EL (cell line): ENCODE measurements around the gene CENPP.
A peak's percentile ranks its signal among the peaks of the same experiment; 100 is the strongest.
"Not testable (repeated sequence)": the region's sequence is repeated elsewhere in the genome, so short reads cannot be mapped to it uniquely, and the experiment has no call there.

Experiments
- DNase-seq: peaks from one replicate; pipeline ENCODE4 v3.0.0-alpha.2; 2016

CENPP gene

DNA sequence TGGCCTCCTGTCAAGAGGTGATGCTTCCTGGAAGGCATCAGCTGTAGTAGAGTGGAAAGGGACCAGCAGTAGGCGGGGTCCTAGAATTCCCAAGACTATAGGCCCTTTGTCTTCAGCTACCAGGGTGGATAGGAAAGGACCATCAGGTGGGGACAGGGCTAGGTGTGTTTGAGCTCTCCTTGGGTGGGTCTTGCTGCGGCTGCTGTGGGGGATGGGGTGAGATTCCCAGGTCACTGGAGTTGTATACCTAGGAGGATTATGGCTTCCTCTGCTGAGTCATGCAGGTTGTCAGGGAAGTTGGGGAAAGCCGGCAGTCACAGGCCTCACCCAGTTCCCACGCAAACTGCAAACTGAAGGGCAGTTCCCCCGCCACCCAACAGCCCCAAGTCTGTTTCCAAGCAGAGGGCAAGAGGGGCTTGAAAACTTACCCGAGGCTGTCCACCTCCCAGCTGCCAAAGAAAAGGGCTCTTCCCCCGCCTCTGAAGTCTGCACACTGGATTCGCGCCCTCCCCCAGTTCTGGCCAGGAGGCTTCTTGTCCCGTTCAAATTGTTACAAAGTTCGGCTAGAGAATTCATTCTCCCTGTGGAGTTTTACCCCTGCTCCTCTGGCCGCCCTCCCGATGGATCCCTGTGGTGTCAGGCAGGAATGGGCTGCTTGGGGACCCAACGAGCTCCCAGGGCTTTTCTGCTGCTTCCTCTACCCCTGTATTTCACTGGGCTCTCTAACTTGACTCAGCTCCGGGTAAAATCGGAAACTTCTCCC lies 233.0 kb downstream of the CENPP start:
- DNase-seq = no peak

DNA sequence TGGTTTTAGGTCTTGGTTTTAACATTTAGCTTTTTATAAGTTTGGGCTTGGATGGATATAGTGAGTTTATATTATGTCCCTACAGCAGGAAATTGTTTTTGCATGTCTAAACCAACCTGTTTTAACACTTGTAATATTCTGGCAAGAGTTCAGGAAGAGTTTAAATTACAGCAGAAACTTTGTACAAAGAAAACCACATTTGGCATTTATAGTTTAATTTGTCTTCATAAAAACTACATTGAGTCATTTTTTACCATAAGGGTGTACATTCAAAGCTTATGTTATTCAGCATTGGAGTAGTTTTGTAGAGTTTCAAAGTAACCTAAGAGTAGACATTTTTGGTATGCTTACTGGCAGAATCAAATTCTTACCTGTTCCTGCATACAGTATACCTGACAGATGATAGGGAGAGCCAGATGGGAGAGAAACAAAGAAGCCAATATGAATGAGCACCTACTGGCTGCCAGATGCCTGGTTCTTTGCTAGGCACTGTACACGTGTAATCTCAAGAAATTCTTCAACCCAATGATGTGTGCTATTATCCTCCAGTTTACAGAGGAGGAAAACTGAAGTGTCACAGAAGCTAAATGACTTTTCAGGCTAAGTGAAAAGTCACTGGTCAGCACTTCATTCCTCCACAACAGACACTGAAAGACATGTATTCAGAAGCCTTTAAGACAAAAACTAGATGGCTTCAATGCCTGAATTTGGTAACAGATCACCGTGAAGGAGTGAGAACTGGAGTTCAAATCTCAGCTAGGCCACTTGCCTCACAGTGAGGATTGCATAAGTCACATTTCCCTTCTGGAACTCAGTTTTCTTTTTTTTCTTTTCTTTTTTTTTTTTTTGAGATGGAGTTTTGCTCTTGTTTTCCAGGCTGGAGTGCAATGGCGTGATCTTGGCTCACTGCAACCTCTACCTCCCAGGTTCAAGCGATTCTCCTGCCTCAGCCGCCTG lies 235.9 kb downstream of the CENPP start:
- DNase-seq = peak; percentile 32

DNA sequence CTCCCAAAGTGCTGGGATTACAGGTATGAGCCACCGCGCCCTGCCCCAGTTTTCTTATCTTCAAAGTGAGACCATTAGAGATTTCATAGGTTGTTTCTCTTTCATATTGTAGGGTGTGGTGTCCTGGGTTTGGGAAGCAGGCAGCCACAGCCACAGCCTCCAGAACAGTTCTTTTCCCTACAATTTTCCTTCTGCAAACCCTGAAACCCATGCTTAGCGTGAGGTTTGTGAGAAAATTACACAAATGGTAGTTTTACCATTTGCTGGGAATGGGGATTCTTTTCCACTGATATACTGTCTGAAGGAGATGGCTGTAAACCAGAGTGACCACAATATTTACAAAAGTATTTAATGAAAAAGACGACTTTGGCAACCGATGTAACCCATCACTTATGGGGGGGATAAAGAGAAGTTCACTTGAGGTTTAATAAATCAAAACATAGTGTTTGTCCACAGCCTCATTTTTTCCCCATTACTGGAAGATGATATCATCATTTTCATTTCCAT lies 236.8 kb downstream of the CENPP start:
- DNase-seq = peak; percentile 68

DNA sequence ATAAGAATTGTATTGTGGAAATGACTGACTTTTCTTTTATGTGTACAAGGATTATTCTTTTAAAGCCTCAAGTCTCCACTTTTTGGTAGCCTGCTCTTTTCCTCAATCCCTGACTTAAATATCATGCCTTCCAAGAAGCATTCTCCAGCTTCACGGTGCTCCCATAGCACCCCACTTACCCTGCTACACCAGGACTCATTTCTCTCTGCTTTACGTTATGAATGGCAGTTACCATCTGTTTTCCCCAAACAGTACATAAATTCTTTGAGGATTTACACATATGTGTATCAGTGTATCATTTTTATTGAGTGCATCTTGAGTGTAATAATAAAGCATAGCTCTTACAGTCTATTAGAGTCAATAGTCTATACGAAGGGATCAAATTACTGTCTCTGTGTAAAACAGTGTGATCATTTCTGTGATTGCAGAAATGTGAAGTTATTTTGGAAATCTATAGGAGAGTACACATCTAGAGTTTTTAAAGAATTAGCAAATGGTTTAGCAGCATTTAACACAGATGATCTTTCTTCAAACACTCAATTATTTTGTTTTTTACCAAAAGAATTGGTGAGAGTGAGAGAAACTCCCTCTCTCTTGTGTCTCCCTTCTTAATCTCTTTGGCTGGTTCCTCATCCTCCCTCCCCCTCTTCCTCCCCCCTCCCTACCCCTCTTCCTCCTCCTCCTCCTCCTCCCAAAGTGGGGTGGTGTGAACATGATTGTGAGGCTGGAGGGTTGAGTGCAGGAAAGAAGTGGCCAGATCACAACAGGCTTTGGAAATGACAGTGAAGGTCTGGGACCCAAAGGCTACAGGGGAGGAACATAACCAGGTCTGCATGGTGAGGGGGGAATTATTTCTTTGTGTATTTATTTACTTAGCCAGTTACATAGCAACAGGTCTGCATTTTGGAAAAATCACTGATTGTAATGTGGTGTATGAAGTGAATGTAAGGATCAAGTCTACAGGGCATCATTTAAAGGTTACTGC lies 237.7 kb downstream of the CENPP start:
- DNase-seq = no peak

DNA sequence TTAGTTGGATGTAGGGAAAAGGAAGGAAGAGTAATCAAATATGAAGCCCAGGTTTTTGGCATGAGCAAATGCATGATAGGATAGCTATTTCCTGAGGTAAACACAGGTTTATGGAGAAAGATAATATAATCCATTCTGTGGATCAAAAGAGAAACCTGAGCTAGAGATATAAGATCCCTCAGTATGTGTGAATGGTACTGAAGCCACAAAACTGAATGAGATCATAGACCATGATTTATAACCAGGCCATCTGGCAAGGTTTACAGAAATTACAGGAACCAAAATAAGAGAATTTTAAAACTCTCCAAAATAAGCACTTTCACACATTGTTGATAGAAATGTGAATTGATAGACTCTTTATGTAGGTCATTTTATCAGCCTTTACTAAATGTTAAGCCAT lies 238.8 kb downstream of the CENPP start:
- DNase-seq = peak; percentile 10

DNA sequence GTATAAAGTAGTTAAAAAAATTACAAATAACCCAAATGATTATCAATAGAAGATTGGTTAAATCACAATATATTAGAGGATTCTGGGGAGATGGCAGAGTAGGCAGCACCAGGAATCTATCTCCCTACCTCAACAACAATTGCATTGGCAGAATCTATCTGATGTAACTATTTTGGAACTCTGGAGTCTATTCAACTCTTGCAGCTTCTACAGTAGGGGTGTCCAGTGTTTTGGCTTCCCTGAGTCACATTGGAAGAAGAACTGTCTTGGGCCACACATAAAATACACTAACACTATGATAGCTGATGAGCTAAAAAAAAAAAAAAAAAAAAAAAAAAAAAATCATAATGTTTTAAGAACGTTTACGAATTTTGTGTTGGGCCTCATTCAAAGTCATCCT lies 239.2 kb downstream of the CENPP start:
- no peak for DNase-seq

DNA sequence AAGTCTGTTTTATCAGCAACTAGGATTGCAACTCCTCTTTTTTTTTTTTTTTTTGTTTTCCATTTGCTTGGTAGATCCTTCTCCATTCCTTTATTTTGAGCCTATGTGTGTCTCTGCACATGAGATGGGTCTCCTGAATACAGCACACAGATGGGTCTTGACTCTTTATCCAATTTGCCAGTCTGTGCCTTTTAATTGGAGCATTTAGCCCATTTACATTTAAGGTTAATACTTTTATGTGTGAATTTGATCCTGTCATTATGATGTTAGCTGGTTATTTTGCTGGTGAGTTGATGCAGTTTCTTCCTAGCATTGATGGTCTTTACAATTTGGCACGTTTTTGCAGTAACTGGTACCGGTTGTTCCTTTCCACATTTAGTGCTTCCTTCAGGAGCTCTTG lies 246.1 kb downstream of the CENPP start:
- DNase-seq = not testable (repeated sequence)

DNA sequence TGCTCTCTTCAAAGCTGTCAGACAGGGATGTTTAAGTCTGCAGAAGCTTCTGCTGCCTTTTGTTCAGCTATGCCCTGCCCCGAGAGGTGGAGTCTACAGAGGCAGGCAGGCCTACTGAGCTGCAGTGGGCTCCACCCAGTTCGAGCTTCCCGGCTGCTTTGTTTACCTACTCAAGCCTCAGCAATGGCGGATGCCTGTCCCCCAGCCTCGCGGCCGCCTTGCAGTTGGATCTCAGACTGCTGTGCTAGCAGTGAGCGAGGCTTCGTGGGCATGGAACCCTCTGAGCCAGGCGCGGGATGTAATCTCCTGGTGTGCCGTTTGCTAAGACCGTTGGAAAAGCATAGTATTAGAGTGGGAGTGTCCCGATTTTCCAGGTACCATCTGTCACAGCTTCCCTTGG lies 247.9 kb downstream of the CENPP start:
- DNase-seq = not testable (repeated sequence)

DNA sequence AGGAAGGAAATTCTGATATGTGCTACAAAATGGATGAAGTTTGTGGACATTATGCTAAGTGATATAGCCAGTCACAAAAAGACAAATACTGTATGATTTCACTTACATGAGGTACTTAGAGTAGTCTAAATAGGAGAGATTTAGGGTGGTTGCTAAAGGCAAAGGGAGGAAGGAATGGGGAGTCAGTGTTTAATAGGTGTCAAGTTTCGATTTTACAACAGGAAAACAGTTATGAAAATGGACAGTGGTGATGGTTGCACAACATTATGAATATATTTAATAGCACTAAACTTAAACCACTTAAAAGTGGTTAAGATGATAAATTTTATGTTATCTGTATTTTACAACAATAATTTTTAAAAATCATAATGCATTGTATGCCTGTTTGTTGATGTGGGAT lies 250.4 kb downstream of the CENPP start:
- DNase-seq = no peak

DNA sequence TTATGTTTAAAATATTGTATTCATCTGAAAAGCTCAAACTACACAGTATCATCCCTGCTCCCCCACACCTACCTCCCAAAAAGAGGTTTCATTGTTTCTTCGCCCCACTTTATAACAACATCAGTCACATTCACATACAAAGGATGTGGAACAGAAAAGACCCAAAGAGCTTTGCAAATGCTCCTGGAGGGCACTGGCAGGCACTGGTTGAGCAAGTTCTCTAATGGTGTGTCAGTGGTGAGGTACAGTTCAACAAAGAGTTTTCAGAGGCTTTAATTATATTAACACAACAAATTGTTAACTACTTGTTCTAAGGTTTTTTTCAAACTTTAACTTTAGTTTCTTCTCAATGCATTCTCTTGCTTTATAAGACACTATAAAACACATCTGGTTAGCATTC lies 264.2 kb downstream of the CENPP start:
- DNase-seq = no peak

DNA sequence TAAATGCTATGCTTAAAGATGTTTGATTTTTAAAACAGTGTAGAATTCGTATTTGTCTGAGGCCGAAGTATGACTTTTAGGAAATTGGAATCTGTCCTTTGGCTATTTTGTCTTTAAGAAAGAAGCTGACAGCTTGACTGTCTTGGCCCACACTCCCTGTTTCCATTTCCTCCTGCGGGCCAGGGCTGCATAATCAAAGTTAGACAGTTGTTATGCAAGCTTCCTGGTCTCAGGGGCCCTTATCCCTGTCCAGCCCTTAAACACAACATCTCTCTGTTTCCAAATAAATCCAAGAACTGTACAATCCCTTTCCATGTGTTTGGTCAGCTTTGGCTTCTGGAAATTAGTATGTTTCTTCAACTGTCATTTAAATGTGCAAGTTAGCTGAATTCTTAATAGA lies 264.6 kb downstream of the CENPP start:
- no peak for DNase-seq

DNA sequence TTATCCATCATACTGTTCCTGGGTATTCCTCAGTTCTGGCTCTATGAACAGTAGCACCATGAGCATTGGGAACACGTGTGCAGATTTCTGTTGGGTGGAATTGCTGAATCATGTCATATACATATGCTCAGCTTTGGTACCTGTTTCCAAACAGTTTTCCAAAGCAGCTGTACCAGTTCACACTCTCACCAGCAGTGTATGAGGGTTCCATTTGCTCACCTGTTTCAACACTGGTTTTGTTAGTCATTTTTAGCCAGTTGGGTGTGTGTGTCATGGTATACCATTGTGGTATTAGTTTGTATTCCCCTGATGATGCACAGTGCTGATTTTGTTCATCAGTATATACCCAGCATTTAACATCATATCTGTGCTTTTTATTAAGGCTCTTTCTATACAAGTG lies 266.8 kb downstream of the CENPP start:
- no peak for DNase-seq

DNA sequence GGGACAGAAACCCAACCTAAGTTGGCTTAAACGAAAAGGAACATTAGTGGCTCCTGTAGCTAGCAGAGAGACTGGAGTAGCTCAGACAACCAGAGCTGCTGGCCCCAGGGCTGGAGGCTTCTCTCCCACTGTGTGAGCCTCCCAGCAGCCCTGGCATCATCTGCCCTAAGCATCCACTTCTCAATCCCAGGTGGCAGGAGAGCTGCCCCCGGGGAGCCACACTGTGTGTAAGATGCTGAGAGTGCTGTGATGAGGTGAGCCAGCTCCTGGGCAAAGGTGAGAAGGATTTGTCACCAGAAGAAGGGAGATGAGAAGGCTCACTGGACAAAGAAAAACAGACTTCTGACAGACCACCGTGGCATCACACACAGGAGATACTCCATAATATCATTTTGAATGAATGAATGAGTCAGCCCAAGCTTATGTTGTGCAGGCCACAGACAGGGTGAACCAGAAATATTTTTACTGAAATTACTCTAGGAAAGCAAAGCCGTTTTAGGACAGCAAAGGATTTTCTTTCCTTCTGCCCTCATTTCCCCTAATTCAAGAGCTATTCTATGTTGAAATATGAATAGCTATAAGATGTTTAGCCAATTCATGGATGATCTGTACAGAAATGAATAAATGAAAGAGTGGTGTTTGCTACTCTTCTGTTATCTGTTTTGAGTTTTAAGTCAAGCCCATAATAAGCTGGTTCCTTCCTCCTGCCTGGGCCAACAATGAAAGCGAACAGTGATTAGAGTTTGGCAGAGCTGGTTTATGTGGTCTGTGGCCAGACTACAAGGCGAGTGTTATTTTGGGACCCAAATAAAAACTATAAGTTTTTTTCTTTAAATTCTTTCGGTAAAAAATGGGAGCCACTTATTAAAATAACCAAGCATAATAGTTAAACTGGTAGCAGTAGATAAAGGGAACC lies 267.5 kb downstream of the CENPP start:
- DNase-seq = no peak

DNA sequence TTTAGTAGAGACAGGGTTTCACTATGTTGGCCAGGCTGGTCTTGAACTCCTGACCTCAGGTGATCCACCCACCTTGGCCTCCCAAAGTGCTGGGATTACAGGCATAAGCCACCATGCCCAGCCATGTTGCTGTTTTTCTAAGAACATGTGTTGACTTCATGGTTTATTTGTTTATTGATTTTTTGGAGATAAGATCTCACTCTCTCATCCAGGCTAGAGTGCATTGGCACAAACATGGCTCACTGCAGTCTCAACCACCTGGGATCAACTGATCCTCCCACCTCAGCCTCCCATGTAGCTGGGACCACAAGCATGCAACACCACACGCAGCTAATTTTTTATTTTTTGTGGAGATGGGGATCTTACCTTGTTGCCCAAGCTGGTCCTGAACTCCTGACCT lies 269.3 kb downstream of the CENPP start:
- not testable (repeated sequence) for DNase-seq

DNA sequence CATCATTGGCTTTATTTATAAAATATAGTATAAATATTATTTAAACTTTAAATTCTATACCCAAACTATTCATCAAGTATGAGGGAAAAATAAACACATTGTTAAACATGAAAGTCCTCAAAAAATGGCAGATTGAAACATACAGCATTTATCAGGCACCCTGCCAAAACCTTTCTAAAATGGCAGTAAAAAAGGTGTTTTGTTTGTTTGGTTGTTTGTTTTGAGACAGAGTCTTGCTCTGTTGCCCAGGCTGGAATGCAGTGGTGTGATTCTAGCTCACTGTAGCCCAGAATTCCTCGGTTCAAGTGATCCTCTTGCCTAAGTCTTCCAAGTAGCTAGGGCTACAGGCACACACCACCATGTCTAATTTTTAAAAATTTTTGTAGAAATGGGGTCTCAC lies 270.2 kb downstream of the CENPP start:
- DNase-seq = no peak

DNA sequence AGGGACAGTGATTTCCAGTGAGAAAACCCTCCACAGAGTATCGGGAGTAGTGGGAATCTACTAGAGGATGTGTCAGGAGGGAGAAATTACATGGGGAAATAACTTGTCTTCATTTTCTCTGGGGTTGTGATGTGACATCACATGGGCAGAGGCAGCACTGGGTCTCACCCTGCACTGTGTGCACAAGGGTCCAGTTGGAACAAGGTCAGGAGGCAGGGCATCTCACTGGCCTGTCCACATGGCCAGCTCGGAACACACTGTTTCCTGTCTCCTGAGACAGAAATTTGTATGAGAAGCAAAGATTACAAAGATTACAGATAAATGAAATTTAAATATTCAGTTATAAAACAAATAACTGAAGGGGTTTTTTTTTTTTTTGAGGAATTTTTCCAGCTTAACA lies 272.6 kb downstream of the CENPP start:
- no peak for DNase-seq

DNA sequence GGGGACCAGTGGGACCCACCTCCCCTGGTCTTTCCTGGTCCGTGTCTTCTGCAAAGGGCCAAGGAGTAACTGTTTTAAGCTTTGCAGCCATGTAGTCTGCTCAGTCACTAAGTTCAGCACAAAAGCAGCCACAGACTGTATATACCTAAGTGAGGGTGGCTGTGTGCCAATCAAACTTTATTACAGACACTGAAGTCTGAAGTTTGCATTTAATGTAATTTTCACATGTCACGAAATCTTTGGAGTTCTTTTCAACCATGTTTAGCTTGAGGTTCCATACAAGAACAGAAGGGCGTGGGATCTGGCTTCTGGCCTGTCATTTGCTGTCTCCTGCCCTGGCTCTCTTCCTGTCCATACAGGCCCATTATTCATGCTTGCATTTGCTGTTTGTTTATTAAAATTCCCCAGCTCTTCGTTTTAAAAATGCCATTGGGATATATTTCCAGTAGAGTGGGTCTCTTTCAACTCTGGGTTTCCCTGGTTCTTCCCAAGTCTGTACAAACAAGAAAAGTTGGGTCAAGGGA lies 274.2 kb downstream of the CENPP start:
- no peak for DNase-seq

DNA sequence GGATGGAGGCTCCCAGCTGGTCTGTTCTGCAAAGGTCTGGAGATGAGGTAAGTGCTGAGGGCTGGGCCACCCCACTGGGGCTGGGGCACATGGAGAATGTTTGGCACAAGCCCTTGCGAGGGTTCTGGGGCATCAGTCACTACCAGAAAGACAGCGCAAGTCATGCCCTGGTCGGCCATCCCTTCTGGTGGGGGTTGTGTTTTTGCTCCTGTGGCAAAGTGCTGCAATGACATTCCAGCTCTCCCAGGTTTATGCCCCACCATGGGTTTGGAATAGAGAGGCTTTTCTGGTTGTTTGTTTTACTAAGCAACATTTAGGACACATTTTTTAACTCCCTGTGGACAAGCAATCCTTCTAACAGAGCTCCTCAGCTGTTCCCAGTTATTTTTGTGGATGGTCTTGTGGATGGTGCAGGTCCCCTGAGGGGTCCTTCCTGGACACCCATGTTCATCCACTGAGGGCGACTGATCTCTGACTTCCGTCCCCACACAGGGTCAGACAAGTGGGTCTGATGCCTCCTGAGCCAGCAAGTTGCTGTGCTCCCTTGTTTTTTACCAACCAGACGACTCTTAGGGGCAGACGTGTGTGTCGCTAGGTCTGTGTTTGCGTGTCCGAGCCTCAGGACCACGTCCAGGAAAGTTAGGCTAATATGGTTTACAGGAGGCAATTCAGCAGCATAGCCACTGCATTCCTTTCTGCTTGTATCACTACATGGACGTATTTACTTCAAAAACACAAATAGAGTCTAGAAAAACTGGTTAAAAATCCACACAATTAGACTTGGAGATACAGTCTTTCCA lies 274.9 kb downstream of the CENPP start:
- DNase-seq = peak; percentile 54

DNA sequence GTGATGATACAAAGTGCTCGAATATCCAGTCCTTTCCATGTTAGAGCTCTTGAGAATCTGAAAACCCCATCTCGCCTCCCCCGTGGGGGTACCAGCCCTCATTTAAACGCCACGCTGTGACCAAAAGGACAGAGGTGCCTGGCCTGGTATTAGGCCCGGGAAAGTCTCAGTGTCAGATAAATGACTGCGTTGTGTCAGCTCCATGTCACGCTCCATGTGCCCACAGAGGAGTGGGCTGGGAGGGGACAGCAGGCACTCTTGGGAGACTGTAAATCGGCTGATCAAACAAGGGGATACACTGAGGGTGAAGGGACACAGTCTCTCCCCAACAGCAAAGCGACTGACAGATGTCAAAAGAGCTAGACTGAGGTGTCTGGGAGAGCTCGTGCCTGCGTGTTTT lies 275.7 kb downstream of the CENPP start:
- DNase-seq = no peak

DNA sequence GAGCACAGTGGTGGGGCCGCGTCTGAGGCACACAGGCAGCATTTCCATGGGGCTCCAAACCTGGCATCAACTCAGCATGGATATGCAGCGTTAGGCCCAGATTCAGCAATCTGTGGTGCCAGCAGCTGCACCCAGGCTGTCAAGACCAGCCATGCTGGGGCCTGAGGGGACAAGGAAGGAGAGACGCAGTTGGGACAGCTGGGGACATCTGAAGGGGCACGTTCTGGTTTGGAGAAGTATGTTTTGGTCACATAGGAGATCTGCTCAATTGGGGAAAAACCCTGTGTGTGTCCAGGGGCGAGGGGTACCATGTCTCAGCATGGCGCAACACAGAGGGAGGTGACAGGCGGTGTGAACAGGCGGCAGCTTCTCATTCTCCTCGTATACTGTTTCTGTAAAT lies 276.7 kb downstream of the CENPP start:
- DNase-seq = no peak
